Kidney glomerular epithelial cell (primary cell): ENCODE measurements around the gene SEC31A.
A peak's percentile ranks its signal among the peaks of the same experiment; 100 is the strongest.

Experiments
- DNase-seq: peaks from one replicate; lab custom pipeline; 2025; lab: John Stamatoyannopoulos, UW

Gene SEC31A

DNA sequence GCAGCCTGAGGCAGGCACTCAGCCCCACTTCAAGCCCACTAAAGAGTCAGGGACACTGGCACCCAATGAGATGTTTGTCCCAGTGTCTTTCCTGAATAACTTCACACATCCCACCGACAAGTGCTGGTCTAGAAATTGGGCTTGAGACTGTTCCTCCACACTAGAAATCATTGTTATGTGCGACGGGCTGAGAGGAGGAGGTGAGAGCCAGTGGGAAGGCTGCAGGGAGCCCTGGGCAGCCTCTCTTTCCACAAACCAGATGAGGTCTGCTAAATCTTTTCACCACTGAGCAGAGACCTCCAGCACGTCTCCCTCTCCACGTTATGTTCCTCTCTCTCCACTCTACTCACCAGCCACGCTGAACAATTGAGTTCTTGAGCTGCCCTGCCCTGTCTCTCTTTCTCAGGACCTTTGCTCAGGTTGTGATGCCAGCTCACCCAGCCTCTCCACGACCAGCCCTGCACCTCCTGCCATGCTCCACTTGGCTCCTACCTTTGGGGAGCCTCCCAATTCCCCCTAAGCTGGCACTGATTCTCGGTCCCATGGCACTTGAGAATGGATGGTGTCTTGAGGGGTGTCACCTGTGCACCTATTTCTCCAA is 100.8 kb downstream of the SEC31A start:
- no peak for DNase-seq

DNA sequence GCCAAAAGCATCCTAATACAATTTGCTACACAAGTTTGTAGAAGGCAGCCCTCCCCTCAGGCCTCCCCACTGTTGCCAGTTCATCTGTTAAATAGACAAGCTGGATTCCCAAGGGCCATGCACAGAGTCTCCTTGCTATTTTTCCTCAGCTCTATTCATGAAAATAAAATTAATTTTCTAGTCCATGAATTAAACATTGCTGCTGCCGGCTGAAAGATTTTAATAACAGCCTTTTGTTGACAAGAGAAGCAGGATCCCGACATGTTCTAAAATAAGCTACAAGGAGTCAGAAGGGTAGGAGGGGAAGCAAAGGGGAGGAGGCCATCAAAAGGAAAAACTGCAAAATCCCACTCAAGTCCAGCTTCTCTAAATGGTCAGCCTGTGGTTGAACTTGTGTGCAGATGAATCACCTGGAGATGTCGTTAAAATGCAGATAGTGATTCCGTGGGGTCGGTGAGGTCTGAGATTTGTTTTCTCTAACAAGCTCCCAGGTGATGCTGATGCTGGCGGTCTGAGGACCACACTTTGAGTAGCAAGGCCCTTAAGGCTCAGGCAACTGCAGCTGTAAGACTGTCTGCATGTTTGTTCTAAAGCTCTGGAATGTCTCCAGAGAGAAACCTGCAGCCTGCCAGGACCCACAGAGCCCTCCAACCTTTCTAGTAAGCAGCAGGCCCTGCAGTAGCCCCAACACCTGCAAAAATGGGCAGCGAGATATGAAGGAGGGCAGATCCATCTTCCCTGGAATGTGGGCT is 101.8 kb downstream of the SEC31A start:
- no peak for DNase-seq

DNA sequence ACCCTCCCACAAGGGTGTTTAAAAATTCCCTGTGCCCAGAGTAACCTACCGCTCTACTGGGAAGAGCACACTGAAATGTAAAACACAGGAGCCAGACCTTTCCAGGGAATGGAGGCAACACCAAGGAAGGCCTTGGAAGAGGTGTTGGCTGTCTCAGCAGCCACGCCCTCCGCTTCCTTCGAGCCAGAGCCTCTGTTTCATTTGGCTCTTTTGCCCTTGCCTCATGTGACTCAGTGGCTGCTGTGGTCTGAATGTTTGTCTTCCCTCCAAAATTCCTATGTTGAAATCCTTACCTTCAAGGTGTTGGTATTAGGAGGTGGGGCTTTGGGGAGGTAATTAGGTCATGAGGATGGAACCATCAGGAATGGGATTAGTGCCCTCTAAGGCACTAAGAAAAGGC is 103.6 kb downstream of the SEC31A start:
- DNase-seq, result no peak

DNA sequence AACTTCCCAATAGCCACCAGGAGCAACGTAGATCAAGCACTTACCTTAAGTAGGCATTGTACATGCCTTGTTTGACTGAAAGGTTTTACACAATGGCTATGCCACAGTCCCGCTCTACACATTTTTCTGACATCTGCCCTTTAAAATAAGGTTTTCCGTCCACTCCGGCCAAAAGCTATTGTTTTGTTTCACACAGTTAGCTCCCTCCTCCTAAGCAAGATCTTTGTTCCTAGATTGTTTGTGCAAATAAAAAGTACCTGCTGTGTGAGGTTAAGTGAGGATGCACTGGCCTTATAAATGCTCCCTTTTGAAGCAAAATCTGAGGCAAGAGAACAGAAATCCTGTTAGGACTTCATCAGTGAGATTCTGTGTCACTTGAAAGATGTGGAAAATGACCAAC is 104.1 kb downstream of the SEC31A start:
- DNase-seq, result no peak

DNA sequence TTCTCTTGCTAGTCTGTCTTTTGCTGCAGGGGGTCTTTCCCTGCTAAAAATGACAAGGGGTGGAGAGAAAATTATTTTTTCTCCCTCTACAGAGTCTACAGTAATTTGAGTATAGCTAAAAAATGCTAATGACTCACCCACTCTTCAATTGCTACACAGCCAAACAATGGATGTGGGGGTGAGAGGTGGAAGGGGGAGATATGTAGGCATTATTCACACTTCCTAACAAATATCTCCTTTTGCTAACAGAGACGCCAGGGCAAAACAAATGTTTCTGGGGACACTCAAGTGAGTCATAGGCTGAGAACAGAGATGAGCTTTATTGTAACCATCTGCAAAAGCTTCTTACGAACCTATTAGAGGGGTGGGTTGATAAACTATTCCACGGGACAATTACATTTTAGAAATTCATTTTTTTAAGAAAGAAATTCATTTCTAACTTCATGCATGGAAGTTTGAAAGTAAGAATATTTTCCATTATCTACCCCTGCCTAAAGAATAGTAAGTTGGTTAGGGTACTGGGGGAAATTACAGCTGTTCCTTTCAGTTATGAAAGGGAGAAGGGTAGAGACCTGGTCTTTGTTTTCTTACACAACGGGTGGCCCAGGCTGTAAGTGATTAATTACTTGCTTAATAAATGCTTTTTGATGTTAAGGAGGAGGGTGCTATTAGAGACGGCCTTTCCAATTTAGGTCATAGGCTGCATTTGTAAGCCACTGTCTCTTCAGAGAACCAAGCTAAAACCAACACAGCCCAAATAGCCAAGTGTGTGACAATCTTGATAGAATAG is 105.1 kb downstream of the SEC31A start:
- DNase-seq, result peak; percentile 66

DNA sequence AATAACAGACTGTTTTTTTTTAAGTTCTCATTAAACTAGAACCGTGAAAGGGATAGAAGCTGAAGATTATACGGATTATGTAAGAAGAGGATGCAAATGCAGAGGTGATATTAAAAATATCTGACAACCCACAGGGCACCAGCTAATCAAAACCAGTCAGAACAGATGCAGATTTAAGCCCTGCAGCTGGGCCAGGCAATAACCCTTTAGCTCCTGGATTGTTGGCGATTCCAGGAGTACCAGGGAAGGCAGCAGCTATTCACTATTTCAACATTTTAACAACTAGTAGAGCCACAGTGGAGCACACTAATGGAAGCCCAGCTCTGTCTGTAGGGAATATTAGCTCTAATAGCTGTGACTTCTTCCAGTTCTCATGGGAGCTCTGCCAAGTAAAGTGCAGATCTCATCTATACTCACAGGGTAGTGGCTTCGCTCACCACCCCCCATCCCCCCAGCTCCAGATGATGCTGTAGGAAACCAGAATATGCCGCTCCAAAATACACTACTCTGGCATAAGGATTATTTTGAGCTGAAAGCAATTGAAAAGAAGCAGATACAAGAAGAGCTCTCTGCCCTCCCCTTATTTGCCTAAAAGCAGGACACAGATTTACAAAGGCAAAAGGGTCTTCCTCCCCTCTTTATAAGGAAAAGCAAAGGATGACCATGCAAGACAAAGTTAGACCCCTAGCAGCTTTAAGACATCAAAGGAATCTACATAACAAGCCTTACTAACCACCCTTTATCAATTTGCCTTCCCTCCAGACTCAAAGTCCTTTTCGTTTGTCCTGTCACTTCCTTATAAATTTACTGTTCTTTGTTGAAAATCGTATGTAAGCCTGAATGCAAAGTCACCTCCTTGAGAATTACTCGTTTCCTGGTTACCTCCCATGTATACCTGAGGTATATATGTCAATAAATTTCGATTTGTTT is 106.0 kb downstream of the SEC31A start:
- DNase-seq, result no peak

DNA sequence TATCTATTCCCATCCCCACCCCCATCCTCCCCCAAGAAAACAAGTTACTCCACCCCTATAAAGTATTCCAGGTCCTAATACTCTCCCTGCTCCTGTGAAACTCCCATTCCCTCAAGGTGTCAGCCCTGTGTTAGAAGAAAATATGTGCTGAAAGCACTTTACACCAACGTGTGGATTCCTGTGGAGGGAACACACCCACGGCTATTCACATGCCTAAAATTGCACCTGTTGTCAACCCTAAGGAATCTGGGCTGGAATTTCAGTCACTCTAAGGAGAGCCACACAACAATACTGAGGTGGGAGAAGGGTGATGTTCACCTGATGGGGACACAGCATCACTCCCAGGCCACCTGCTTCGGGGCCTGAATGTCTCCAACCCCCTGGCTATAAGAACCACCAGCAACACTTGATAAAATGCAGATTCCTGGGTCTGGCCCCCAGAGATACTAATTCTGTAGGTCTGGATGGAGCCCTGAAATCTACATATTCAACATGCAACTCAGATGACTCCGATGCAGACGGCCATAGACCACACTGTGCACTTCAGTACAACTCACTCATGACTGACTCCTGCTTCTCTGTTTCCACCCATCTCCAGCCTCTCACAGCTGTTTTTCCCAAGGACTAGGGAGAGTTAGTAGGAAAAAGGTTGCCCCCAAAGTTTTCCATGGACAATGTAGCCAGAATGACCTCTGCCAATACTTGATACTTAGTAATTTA is 108.2 kb downstream of the SEC31A start:
- DNase-seq, result no peak

DNA sequence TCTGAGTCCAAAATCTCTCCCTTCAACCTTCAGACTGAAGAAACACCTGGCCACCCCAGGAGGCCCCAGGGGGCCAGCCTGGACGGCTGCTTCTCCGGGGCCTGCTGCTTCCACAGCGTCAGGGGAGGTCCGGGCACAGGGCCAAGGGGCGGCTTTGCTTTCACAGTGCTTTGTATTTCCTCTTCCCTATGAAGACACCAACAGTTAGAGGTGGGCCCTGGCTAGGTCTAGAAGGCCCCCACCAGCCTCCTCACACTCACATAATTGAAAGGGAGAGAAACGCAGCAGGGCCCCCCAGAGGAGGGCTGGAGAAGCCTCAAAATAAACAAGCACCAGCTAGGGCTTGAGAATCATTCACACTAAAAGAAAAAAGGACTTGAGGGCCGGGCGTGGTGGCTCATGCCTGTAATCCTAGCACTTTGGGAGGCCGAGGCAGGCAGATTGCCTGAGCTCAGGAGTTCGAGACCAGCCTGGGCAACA is 110.2 kb downstream of the SEC31A start:
- DNase-seq, result peak; percentile 54

DNA sequence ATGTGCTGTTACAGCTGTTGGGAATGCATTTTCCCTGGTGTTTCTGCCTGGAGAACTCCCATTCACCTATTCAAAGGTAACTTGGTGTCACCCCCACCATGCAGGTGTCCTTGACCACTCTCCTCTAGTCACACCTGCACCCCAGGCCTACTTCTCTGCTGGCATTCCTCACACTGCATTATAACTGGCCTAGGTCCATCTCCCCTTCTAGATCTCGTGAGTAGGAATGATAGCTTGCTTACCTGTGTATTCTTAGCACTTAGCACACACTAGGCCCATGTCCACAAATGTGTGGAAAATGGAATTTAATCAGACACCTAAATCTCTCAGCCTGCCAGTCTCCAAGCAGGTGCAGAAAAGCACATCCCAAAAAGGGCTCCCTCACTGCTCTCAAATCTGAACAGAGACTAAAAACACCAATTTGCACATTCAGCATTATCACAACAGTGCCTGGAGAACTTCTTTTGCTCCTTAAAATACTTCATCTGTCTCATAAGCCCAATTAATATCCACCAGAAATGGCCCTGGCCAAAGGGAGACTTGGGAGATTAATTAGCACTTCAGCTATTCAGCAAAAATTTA is 110.7 kb downstream of the SEC31A start:
- DNase-seq, result no peak

DNA sequence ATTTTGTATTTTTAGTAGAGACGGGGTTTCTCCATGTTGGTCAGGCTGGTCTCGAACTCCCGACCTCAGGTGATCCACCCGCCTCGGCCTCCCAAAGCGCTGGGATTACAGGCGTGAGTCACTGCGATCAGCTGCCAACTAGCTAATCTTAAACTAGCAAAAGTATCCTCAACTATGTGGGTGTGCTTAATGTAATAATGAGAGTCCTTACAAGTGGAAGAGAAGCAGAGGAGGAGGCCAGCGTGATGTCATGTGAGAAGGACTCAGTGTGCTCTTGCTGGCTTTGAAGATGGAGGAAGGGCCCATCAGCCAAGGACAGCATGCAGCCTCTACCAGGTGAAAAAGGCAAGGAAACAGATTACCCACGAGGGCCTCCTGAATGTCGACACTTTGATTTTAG is 111.9 kb downstream of the SEC31A start:
- no peak for DNase-seq

DNA sequence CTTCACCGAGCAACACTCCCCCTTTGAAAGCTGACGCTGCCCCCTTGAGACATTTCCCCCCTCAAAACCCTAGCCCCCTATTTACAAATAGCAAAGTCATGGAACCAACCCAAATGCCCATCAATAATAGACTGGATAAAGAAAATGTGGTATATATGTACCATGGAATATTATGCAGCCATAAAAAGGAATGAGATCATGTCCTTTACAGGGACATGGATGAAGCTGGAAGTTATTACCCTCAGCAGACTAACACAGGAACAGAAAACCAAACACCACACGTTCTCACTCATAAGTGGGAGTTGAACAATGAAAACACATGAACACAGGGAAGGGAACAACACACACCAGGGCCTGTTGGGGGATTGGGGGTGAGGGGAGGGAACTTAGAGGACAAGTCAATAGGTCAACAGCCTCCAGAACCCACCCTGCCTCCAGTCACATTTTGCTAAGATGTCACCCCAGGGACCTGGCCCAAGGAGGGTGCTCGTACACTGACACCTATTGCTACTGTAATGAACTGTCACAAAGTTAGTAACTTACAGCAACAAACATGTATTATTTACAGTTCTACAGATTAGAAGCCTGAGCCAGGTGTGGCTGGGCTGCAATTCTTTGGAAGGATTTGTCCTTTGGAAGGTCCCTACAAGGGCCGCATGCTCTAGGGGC is 113.0 kb downstream of the SEC31A start:
- DNase-seq, result no peak

DNA sequence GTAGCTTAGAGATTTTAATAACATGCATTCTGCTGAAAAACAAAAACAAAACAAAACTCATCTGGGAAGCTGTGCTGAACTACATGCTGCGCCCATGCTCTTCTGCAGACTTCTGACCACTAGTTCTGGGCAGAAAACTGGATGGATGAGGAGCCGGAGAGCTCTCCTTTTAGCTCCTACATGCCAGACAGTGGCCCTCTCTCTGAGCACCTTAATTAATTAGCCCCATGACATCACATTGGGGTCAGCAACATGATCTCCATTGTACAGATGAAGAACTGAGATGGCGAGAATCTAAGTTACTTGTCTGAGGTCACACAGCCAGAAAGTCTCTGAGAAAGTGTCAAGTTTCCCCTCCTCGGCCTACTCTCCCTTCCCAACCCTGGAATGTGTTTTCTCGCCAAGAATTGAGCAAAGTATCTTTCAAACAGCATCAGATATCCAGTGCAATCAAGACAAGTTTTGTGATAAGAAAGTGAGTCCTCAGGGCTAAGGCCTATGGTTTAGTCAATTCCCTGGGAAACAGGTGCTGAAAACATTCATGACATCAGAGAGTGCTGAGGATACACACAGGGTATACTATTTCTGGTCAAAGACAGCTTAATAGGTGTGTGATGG is 113.9 kb downstream of the SEC31A start:
- no peak for DNase-seq

DNA sequence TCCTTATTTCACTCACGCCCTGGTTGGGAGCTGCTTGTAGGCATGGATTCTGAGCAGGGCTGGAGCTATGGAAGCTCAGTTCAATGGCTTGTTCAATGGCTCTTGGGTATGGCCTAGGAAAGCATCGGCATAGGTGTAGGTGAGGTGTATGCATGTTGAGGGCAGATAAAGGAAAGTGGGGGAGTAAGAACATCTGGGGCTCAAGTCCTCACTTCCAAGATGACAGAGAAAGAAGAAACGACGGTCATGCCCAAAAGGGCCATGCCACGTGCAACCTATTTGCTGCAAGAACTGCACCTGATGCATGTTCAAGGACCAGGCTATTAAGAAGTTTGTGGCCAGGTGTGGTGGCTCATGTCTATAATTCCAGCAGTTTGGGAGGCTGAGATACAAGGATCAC is 115.7 kb downstream of the SEC31A start:
- DNase-seq, result no peak

DNA sequence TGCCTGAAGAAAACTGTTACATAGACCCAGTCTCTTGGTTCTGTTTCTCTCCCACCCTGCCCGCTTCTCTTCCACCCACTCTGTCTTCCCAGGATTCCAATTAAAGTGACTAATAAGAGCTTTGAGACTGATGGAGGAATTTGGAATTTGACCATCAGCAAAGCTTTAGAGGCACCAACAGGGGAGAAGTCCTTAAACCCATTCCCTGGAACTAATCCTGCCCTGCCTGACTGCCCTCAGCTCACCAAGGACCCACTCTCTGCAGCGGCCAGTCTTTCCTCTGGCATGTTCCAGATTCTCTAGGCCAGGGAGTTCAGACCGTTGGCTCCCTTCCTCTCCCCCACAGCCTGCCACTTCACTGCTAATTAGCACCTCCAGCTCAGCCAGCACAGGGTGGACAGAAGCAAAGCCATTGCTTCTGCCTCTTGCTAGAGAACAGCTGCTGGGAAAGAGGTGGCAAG is 116.2 kb downstream of the SEC31A start:
- DNase-seq, result peak; percentile 33

DNA sequence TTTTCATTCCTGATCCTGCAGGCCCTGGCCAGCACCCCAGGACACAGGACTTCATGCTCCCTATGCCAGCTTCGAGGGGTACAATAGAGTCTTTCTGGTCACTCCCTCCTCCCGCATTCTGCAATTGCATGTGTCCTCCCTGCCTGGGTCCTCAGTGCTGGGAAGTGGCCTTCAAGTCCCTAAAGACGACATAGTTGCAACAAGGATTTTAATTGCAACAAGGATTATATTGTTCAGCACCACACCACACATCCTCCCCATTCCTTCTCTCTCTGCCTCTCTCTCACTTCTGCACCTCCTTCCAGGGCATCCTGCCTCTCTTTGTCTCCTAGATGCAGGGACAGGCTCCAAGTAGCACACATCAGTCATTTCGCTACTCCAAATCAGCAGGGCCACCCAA is 117.9 kb downstream of the SEC31A start:
- no peak for DNase-seq

DNA sequence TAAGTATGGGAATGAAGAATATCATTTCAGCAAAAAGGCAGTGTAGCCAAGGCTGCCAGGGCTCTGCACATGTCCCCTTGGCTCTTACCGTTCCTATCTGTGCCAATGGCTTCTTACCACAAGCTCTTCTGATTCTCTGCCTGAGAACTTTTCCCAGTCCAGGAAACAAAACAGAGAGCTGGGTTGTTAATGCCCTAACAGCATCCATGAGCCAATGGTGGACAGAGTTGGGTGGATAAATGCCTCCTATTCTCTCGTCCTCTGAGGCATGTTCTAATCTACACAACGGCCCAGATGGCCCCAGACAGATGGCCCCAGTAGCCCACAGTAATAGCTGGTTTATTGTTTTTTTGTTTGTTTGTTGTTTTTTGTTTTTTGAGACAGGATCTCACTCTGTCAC is 120.3 kb downstream of the SEC31A start:
- DNase-seq, result no peak
